ENCODE measurements around the gene EPS8. TPM values are rescaled to one million over a fixed set of nuclear protein-coding genes. Genes with fewer than 3 reads are reported as not detected.

EPS8 gene
- polyA plus RNA-seq, 4 donors: 61.1 to 65.8 (median 61.9) TPM

DNA sequence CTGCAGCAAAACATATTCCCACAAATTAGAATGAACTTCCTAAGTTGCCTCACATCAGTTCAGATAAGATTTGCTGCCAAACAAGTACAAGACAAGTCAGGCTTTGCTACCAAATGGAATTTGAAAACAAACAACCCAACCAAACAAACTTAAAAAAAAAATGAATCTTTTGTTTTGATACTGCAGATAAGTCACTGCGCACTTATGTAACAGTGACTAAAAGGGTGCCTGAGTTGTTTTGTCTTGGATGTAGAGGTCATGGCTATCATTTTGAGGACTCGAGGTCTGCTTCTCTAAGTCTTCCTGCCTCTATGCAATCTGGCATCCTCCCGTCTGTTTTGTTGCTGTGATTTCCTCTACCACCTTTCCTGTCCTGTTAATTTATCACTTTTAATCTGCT lies 11.1 kb upstream of the EPS8 start:
- no peak for DNase-seq (ENCODE audit: low read depth in 4 of 4, low spot score in 3 of 4)

DNA sequence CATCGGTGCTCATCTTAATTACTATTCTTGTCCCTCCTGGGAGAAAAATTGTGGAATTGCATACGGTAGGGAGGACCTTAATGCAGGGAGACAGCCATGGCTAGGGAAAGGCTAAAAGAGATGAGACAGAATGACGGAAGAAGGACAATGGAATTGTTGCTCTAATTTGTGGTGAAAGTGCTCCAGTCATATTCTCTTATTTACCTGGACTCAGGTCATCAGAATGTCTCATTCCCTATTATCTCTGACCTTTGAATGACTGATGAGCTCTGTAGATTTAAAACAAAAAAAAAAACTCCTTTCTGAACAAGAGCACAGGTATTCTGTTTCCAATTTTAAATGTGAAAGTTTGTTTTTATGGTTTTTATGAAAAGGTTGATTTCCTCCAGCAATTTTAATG lies 8.6 kb upstream of the EPS8 start:
- no peak for DNase-seq (ENCODE audit: low read depth in 4 of 4, low spot score in 3 of 4)

DNA sequence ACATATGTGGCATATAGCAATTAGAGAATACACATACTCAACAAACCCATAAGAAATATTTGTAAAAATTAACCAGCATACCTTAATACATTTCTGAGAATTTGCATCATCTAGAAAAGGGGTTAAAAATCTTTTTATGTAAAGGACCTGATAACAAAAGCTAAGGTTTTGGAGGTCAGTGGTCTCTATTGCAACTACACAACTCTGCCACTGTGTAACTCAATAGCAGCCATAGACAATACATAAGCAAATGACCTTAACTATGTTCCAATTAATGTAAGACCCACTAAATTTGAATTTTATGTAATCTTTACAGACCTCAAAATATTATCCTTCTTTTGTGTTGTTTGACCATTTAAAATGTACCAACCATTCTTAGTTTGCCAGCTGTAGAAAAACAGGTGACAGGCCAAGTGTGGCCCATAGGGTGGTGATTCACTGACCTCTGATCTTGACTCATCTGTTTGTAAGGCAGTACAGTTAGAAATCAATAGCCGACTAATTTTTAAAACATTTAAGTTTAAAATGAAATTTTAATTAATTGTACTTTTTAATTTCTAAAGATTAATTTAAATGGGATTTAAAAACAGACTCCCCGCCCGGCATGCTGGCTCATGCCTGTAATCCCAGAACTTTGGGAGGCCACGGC lies 7.4 kb upstream of the EPS8 start:
- DNase-seq (ENCODE audit: low read depth in 4 of 4, low spot score in 3 of 4): no peak

DNA sequence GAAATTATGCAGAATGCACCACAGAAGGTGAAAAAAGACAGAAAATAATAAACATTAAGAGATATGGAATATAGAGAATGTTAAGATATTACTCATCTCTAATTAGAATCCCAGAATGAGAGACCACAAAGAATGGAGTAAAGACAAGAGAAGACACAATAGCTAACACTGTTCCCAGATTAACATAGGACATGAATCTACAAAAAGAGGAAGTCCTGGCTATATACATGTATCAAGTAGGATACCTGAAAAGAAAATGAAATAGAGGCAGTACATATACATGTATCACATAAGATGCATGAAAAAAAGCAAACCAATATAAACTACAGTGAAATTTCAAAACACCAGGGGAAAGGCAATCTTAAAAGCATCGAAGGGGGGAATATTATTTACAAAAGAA lies 5.6 kb upstream of the EPS8 start:
- no peak for DNase-seq (ENCODE audit: low read depth in 4 of 4, low spot score in 3 of 4)

DNA sequence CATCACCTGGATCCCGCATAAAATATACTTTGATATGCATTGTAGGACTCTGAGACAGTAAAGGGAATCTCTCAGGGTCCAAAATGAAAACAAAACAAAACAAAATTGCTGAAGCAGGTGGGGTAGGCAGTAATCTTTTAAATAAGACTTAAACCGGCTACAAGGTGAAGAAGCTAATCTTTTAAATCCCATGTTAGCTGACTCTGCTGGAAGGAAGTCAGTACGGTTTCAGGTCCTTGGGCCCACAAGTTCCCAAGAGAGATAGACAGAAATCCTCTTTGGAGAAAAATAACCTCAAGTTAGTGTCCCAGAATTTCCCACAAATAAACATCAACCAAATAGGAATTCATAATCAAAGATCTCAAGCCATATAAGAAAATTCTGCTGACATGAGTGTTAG lies 5.0 kb upstream of the EPS8 start:
- DNase-seq (ENCODE audit: low read depth in 4 of 4, low spot score in 3 of 4): no peak

DNA sequence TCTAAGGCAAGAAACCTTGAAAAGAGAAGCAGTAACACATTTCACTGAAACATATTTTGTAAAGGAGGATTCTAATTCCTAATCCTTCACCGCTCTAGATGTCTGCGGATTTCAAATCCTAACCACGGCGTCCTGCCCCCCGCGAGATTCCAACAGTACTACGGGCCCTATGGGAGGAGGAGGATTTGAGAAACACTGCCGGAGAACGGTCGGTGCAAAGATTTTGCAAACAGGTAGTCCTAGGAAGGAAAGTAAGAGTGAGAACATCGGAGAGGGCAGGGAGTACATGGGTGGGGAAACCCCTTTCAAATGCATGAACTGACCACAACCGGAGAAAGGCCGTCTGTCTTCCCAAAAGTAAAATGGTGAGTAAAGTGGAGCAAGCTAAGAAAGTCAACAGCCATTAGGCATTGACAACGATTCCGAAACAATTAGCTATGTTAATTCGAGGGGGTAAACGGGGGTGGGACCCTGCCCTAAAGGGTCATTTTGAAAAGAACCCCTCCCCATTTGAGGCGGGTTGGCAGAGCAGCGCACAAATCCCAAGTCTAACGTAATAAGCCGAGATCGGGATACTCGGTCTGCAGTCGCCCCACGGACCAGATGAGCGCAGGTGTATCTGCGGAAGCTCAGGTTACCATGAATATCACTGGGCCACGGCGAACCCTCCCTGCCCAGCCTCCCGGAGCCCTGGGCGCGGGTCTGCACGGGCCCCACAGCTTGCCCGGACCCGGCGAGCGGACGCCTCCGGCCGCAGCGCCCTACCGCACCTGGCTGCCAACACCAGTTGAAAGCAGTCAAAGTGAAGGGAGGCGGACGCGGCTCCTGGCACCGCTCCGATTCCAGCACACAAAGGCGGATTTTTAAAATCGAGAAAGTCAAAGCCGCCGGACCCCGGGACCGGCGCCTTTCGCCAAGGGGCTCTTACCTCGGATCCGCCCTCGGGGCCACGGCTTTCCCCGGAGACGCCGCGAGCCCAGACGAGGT lies 662 bp downstream of the EPS8 start:
- DNase-seq (ENCODE audit: low read depth in 4 of 4, low spot score in 3 of 4): peak in 1 of 4 donors; percentile 60

DNA sequence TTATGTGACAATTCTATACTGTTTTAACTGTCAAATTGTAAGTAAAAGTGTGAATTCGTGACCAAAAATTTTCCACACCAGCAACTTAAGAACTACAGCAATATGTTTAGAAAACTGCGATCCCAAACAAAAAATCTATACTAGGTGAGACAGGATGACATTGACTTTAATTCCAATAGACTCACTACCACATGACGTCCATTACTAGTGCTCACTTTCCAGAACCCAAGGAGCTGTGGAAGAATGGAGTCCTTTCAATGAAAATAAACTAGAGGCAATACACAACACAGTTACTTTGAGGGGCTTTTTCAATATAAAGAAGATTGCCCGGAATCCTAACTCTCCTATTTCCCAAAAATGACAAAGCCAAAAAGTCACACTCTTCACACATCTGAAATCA lies 1.4 kb downstream of the EPS8 start:
- no peak for DNase-seq (ENCODE audit: low read depth in 4 of 4, low spot score in 3 of 4)

DNA sequence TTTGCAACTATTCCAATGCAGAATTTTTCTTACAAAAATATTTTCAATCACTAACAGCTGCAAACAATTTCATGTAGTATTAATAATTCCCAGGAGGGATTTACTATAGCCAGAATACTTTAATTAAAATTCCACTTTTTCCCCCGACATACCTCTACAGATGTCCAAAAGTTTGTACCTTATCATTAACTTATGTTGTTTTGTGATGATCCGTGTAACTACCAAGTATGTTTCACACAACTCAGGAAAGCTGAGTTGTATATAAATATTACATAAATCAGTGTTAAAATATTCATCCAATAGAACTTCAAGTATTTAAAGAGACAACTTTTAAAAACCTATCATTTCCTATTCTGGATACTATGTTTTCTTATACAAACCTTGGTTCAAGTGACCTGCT lies 2.4 kb downstream of the EPS8 start:
- DNase-seq (ENCODE audit: low read depth in 4 of 4, low spot score in 3 of 4): no peak

DNA sequence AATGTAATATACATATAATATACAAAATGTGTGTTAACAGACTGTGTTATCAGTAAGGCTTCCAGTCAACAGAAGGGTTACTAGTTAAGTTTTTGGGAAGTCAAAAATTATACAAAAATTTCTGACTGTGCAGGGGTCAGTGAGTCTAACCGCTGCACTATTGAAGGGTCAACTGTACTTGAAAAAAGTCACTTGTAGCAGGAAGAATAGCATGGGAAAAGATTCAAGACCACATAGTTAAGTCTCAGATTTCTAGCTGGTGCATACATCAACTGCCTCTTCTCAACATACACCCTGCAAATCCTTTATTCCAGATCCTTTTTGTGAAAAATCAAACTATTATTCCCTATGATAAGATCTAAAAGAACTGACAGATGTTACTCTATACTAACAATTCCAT lies 5.9 kb downstream of the EPS8 start:
- DNase-seq (ENCODE audit: low read depth in 4 of 4, low spot score in 3 of 4): no peak

DNA sequence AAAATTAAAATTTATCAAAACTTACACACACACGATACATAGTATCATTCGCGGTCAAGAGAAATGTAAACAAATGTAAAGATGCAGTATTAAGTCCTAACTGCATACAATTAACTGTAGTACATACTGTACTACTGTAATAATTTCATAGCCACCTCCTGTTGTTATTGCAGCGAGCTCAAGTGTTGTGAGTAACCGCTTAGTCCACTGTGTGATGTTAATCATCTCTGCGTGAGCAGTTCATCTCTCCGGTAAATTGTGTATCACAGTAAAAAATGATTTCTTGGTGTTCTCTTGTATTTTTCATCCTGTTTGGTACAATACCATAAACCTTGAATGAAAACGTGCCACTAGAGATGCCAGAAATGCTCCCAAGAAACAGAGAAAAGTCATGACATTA lies 6.5 kb downstream of the EPS8 start:
- no peak for DNase-seq (ENCODE audit: low read depth in 4 of 4, low spot score in 3 of 4)

DNA sequence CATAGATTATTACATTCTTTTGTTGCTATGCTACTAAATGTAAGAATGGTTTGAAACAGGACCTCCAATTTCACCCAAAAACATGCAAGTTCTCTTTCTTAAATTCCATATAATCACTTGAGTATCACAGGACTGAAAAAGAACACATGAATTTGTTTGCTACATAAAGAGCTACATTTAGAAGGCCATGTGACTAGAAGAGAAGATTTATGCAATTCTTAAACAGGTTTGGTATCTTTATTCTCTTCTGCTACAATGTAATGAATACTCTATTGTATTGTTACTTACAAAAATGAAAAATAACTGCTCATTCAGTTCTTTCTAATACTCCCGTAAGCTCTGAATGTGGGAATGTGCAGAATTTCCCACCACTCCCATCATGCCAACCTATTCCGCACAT lies 9.3 kb downstream of the EPS8 start:
- no peak for DNase-seq (ENCODE audit: low read depth in 4 of 4, low spot score in 3 of 4)

DNA sequence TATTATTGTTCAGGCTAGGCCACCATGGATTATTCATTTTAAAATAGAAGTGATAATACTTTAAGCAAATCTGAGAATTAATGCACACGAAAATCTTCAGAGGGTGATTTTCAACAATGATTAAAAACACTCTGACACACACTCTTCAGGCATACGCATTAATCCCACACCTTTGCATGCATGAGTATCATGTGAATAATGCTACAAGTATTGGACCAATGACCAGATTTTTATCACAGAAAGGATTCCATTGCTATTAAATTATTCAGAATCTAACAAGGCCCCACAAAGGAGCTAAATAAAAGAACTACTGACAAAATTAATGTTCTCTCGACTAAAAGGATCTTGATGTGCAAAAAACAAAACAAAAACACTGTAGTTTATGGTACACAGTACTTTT lies 11.1 kb downstream of the EPS8 start:
- no peak for DNase-seq (ENCODE audit: low read depth in 4 of 4, low spot score in 3 of 4)

DNA sequence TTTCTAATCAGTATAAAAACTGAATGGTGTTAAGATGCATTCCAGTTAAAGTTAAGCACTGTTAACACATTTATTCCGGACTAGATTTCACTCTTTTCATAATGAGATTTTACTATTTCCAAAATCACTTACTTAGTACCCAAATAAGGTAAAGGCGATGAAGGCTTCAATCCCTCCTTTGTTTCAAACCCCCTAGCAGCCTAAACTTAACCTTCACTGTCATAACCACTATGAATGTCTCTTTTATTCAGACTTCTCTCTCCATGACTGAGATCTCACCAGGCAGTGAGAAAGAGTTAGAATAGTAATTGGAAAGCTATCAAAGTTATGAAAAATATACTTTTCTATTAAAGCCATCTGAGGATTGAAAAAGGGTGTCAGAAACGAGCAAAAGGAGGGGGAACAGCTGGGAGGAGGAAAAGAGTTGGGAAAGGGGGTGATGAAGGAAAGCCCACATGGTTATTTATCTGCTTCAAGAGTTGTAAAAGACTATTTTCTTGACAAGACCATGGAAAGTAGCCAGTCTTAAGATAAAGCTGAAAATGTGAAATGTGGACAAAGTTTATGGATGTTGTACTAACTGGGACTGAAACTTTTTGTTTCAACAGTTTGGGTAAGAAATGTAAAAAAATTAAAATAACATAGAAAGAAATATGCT lies 11.7 kb downstream of the EPS8 start:
- DNase-seq (ENCODE audit: low read depth in 4 of 4, low spot score in 3 of 4): no peak

DNA sequence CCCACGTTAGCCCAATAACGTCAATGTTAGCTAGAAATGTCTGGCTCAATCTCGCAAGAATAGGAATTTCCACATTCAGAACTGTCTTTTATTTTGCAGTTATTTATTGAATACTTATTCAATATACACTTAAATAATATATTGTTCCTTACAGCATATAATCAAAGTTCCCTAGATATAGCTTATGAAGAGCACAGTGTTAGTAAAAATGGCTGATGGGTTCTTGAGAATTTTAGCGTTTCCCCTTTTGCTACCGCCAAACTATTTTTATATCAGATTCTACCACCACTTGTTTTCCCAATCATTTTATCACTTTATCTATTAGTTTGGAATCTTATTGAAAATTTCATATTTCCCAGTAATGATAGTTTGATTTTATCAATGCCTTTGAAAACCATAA lies 12.7 kb downstream of the EPS8 start:
- DNase-seq (ENCODE audit: low read depth in 4 of 4, low spot score in 3 of 4): no peak

DNA sequence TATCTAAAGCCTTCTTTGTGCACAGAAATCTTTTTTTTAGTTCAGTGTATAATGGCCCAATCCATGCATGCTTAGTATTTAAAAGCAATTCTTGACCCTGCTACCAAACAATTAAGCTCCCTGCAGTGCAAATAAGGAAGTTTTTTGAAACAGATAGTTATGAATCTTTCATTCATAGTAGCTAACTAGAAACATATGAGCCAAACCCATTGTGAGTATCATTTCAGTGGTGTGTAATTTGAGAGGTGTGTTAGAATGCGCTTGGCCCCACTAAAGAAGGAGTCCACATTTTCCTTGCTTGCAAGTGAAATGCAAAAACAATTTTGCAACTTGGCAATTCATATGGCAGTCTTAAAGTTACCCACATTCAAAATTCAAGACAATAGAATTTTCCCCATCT lies 14.4 kb downstream of the EPS8 start:
- no peak for DNase-seq (ENCODE audit: low read depth in 4 of 4, low spot score in 3 of 4)

DNA sequence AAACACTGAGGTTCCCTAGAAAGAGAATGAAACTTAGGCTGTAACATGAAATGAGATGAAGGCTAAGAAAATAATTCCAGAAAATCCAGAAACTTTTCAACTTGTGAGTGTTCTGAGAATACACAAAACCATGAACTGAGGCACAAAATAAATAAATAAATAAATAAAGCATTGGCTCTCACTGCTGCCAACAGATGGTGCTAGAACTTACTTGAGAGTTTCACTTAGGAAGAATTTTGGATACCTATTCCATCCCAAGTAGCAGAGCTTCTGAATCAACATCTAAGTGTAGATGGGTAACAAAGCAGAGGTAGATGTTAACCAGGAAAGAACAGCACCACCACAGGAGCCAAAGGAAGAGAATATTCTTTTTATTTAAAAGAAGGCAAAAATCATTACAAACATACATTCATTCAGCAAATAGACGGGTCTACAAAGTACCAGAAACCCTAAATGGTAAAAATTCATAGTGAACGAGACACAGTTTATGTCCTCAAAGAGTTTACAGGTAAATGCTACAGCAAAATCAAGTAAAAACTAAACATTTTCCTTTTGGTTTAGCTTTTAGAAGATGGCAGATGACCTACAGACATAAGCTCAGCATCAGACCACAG lies 16.7 kb downstream of the EPS8 start:
- no peak for DNase-seq (ENCODE audit: low read depth in 4 of 4, low spot score in 3 of 4)

DNA sequence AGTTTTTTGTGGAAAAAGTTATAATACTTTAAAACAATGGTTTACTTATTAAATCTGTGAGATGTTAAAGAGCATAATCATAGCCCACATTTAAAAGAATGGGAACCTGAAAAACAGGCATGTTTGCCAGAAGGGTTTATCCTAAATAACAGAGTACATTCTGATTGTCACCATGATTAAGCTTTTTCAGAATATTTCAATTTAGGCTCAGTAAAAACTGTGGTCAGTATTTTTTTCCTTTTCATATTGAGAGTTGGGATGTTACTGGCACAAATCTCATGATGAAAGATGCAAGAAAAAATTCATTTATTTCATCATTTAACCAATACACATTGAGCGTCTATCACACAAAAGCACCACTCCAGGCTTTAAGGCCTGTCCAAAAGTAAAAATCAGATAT lies 18.6 kb downstream of the EPS8 start:
- DNase-seq (ENCODE audit: low read depth in 4 of 4, low spot score in 3 of 4): no peak

DNA sequence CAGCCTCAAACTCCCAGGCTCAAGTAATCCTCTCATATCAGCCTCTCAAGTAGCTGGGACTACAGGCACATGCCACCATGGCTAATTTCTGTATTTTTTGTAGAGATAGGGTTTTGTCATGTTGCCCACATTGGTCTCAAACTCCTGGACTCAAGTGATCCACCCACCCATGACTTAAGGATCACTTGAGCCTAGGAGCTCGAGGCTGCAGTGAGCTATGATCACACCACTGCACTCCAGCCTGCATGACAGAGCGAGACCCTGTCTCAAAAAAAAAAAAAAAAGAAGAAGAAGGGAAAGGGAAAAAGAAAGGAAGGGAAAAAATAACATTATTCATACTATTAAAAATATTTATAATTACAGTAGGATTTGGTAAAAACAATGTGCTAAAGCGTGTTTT lies 19.2 kb downstream of the EPS8 start:
- DNase-seq (ENCODE audit: low read depth in 4 of 4, low spot score in 3 of 4): no peak

DNA sequence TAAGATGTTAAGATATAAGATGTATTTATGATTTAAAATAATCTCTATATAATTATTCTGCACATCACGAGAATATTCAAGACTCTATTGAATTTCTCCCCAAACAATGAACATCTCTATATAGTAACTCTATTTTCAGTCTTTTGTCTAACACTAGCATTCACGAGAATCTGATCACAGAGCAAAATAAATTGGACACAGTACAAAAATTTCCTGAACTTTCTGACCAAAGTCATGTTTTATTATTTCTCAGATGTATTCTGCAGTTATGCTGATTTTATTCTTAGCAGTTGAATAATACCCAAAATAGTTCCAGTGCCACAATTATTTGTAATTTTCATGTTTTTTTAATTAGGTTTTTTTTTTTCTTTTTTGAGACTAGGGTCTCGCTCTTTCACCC lies 19.6 kb downstream of the EPS8 start:
- no peak for DNase-seq (ENCODE audit: low read depth in 4 of 4, low spot score in 3 of 4)

DNA sequence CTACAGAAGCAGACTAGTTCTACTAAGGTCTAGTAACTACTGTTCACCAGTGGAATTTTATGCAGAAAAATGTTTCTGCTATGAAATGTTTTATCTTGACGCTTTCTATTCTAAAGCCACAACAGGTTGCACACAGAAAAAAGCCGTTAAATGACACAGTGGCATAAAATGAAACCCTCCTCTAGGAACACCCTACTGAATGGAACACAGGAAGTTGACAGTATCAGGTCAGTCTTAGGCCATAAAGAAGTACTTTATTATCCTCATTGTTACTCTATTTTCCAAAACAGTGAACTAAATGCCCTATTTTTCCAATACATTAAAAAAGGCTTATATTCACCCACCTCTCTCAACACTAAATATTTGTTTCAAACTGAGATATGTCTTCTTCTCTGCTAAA lies 21.9 kb downstream of the EPS8 start:
- DNase-seq (ENCODE audit: low read depth in 4 of 4, low spot score in 3 of 4): no peak

DNA sequence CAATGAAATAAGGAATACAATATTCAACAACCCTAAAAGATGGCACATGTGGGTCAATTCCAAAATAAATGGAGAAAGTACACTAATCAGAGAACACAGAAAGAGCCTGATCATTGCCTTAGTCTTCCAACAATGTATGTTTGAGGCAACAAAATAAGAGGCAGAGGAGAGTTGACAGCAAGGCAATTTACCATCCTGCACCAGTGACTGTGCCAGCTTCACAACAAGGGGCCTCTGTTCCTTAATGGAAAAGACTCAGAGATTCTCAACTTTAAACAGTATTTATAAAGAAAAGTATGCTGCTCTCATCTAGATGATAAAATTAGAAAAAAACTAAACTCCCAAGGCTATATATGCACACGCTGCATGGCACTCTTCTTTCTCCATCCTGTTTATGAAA lies 25.9 kb downstream of the EPS8 start:
- no peak for DNase-seq (ENCODE audit: low read depth in 4 of 4, low spot score in 3 of 4)
